Fibroblast of skin of left quadriceps (primary cell): Measurements from ENCODE around the gene RAPGEF1.
"Not testable (repeated sequence)": the region's sequence is repeated elsewhere in the genome, so short reads cannot be mapped to it uniquely, and the experiment has no call there.

ENCODE experiments used
- DNase-seq, 2 experiments: peaks; one replicate each; pipeline ENCODE4 v3.0.0-alpha.2; 2013; ENCODE audit warnings: low read depth in 2 of 2

Gene RAPGEF1

DNA sequence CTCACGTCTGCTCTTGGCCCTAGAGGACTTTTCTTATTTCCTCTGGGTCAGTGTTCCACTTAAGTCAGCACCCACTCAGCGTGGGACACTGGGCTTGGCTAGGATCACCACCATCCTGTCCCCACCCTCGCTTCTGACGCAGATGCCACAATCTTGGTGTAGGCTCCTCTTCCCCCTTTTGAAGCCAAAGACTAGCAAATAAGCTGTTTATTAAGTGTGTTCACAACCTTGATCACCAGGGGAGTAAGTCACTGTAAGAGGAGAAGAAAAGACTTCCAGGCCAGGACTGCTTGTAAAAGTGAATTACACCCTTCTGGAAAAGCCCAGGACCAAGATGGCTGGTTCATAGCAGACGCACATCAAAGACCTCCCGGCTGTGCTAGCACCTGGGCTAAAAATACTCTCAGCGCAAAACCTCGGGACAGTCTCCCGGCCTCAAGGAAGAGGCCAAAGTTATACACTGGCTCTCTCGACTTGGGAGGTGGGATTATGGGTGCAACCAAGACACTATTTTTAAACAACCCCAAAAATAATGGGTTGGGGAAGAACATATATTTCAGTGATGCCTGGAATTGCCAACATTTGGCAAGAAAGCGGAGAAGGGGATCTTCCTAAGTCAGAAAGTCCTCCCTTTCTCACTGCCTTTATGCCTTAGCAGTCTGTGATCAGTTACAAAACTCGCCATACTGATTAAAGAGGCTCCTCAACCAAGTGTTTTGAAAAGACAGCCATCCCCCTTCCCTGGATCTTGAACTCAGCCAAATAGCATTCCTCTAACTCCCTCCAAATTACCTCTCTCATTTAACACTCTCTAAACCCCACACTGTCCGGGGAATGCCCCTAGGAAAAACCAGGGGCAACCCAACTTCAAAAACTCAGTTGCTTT lies 69.4 kb downstream of the RAPGEF1 start:
- no peak for DNase-seq

DNA sequence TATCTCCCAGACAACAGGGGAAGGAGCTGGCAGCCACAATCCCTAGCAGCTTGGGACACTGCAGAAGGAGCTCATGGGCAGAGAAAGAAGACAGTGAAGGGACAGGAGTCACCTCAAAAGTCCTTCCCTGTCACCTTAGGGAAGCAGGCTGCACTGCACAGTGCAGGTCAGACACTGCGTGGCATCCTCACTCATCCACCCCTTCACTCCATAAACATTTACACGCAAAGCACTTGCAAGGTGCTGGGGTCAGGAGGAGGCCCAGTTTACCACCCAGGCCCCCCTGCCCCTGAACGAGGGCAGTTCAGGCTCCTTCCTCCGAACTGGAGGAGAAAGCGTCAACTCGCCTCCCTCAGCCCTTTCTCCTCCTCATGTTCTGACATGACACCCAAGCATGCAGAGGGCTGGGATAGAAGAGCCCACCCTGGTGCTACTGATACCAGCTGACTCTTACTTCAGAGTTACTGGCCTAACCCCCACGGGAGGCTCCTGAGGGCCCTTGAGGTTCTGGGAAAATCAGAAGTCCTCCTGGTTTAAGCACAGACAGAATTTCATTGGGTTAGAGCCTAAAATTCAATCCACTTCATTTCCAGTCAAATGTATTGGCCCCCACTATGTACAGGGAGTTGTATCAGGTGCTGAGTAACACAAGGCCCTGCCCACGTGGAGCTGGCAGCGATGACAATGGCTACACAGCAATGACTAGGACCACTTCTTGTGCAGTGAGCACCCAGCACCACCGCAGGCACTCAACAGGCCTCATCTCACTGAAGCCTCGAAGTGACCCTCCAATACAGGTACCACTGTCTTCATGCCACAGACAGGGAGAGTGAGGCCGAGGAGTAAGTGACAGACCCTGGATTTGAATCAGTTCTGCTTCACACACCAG lies 70.4 kb downstream of the RAPGEF1 start:
- no peak for DNase-seq

DNA sequence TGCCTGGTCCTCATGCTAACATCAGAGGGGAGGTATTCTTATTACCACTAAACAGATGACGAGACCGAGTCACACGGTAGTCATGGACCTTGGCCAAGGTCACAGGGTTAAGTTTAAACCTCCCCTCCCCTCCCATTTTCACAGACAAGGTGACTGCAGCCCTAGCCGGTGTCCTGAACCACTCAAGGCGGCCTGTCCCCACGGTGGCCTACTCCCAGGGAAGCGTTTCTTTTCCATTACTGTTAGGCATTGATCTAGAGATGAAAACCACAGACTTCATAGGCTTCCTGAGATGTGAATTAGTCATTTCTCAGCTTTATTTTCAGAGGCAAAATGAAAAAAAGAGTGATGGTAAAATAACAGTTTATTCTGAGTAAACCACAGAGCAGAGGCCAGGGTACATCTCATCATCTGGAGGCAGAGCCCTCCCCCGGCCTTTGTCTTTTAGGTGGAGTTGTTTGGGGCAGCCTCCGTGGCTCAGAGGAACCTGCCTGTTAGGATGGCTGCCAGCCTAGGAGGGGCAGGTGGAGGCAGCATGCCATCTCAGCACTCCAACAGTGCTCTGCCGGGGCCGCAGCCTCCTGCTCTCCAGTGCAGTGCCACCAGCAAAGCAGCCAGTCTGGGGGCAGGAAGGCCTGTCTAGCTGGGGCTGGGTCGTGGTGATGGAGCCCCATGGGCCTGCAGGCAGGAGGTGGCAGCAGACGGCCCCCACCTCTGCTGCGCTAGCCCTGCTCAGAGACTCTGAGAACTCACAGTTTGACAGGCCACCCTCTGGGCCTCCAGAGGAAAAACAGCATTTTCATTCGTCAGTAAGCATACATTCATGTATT lies 71.2 kb downstream of the RAPGEF1 start:
- DNase-seq: peak; percentile 31 to 42

DNA sequence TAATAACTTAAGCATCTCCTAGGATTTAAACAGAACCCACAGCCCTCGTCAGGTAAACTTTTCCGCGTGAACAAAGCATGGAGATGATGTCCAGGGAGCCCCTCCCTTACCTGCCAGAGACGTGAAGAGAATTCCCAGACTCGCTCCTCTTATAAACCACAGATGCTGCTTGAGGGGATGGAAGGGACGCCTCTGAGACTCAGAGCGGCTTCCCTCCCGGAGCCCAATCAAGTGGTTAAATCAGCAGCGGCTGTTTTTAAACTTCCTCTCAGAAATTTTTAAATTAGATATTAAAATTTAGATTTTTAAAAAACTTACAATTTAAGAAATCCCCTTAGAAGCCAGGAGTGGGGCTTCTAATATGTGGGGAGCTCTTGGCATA lies 71.8 kb downstream of the RAPGEF1 start:
- no peak for DNase-seq

DNA sequence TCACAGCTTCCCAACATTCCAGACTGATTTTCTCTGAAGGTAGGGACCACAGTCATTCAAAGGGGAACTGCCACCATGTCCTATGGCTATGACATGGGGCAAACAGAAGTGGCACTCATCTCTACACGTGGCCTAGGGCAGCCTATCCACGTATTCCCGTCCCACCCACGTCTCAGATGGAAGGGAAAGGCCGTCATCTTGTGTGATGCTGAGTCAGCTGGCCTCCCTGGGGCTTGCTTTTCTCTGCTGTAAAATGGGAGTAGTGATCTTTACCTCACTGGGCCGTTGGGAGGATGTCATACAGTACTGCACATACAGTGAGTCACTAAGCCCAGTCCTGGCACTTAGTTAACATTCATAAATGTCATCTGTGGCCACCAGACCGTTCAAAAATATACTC lies 72.3 kb downstream of the RAPGEF1 start:
- DNase-seq: no peak

DNA sequence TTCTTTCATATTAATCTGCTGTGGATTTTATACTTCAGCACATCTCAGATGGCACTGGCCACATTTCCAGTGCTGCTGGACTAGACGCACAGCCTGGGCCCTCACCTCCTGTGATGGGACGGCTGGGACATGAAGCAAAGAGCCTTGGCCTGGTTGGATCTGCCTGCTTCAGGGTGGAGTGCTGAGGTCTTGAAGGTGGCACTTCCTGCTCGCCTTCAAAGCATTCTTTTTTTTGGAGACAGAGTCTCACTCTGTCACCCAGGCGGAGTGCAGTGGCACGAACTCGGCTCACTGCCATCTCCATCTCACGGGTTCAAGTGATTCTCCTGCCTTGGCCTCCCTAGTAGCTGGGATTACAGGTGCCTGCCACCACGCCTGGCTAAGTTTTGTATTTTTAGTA lies 73.1 kb downstream of the RAPGEF1 start:
- no peak for DNase-seq

DNA sequence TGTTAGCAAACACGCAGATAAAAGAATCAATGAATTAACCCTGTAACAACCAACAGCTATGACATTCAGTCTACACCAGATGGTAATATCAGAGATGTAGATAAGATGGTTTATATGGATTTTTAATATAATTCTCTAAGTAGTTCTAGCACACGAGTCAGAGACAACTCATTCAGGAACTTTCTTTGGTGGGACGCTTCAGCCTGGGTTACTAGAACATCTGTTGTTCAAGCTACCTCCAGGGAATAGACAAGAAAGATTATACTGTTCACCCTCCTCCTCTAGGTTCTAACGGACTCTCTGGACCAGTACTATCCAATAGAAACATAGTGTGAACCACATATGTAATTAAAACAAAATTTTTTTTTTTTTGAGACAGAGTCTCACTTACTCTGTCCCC lies 73.8 kb downstream of the RAPGEF1 start:
- no peak for DNase-seq

DNA sequence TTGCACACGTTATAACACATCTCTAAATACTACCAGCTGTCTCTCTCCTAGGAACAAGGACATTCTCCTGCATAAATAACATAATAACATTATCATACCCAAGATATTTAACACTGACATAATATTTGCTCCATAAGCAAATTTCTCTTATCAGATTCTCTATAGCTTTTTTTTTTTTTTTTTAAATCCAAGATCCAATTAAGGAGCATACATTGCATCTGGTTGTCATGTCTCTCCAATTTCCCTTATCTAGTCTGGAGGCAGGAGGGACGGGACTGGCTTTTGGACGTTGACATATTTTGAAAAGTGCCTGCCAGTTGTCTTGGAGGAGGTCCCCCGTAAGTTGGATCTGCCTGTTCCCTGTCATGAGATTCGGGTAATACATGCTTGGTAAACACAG lies 76.6 kb downstream of the RAPGEF1 start:
- no peak for DNase-seq

DNA sequence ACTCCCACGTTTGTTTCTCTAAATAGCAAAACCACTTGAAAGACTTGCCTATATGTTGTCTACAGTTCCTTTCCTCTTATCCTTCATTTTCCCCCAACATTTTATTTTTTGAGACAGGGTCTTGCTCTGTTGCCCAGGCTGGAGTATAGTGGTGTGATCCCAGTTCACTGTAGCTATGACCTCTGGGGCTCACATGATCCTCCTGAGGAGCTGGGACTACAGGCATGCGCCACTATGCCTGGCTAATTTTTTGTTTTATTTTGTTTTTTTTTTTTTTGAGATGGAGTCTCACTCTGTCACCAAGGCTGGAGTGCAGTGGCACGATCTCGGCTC lies 77.6 kb downstream of the RAPGEF1 start:
- DNase-seq: not testable (repeated sequence)

DNA sequence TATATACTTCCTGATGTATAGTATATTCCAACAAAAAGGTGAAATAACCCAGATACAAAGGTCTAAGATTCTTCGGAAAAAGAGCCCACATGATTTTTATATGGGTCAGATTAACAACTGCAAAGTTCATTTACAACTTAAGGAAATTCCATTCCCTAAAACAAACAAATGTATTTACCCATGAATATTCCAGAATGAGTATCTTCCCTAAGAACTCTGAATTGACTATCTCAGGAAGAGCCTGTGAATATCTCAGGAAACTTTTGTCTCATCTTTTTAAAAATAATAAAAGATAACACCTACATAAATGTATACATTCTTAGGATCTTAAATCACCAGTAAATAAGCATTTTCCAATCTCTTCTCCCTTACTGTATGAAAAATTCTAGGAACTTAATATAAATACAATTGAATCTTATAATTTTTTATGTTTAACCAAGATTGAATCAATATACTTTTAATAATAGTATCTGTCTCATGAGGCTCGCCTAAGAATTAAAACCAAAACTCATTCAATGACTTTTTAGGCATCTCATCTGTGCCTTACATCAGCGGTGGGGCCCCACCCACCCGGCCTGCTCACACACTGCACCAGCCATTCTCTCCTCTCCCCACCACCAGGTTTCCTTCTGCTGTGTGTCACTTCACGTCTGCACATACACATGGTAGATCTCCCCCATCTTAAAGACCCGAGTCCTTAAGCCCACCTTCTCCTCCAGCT lies 78.1 kb downstream of the RAPGEF1 start:
- no peak for DNase-seq

DNA sequence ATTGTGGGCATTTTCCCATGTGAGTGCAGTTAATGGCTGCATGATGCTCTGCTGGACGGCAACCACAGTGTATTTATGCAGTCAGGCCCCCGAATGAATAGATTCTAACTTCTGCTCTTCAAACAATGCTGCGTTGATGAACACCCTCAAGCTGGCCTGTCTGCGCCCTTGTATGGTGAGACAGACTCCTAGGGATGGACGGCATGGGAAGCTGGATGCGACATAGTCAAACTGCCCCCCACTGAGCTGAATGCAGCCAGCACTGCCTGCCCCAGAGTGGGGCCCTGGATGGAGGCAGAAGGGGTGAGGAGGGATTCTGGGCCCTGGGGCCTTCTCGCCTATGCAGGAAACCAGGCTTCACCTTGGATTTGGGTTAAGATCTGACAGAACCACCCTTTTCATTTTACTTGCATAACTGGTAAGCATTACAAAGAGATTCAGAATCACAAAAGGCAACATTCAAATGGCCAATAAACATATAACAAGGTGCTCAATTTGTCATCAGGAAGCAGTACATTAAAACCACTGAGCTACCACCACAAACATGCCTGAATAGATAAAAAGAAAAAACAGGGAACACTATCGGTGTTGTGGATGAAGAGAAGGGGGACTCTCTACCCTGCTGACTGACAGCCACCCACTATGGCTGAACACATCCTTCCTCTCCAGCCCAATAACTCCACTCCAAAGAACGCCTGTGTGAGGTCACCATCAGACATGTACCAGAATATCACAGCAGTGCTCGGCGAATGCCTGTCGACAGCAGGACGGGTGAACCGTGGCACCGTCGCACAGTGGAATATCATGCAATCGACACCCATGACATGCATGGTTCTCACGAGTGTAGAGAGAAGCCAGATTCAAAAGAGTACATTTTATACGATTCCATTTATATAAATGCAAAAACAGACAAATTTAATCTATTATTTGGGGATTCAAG lies 79.1 kb downstream of the RAPGEF1 start:
- DNase-seq: no peak

DNA sequence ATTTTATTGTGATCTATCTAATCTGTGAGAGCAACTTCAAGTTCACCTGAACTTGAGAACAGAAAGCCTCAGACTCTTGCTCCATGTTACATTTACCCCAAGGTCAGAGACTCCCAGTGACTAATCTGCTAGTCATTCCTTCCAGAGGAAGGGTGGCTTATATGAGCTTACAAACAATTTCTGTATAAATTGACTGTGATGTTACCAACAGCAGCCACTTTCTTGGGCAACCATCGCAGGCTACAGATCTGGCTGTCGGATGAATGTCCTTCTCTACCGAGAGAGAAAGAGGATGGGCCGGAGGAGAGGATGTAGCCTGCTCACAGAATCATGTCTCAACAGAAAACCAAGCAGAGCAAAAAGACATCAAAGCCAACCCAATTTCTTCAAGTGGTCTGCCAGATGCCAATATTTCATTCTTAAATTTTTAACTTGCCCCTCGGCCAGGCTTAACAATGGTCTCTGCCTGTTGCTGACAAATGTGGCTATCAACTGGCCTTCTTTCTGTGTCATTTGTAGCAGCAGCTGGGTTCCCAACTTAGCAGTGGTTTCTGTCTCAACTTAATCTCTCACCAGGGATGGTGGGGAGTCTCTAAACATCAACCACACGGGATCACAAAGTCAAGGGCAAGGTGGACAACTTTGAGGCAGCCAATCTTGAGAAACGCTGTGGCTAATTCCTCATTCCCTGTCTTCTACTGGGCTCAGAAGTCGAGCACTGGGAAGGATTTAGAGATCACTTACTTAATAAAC lies 81.3 kb downstream of the RAPGEF1 start:
- peak; percentile 59 to 60 for DNase-seq

DNA sequence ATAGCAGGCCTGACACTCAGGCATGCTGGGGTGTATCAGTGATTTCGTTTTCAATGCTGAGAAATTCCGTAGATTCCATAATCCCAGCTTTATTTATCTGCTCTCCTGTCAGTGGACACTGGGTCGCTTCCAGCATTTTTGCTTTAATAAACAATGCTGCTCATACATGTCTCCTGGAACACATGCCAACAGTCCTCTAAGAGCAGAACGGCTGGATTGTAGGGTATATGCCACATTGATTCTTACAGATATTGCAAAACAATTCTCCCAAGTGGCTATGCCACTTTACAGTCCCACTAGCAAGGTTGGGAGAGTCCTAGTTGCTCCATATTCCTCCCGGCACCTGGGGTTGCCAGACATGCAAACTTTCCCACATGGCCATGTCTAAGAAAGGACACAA lies 81.9 kb downstream of the RAPGEF1 start:
- peak in 1 of 2 experiments; percentile 39 for DNase-seq

DNA sequence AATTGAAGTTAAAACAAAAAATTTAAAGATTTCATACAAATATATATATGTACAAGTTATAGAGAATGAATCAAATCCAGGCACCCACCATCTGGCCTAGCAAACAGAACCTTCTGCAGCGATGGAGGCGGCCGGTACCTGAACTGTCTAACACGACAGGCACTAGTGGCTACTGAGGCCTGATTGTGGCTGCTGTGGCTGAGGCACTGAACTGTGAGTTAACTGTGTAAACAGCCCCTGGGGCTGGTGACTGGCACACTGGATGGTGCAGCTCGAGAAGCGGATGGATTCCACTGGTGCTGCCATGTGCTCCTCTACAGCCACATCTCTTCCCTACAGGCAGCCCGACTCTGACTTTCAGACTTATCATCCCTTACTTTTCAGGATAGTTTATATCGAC lies 82.4 kb downstream of the RAPGEF1 start:
- no peak for DNase-seq

DNA sequence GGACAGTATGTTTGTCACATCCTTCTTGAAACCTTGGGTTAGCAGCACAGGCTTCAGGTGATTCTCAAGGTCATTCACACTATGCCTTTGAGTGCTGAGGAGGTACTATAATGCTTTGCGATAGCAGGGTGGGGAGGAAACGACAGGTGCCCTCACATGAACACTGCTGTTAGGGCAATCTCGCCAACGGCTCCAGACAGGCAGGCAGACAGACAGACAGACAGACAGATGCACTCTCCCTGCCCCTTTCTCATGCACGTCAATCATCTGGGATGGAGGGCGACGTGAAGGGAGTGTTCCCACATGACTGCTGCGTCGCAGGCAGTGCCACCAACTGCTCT lies 82.9 kb downstream of the RAPGEF1 start:
- DNase-seq: no peak

DNA sequence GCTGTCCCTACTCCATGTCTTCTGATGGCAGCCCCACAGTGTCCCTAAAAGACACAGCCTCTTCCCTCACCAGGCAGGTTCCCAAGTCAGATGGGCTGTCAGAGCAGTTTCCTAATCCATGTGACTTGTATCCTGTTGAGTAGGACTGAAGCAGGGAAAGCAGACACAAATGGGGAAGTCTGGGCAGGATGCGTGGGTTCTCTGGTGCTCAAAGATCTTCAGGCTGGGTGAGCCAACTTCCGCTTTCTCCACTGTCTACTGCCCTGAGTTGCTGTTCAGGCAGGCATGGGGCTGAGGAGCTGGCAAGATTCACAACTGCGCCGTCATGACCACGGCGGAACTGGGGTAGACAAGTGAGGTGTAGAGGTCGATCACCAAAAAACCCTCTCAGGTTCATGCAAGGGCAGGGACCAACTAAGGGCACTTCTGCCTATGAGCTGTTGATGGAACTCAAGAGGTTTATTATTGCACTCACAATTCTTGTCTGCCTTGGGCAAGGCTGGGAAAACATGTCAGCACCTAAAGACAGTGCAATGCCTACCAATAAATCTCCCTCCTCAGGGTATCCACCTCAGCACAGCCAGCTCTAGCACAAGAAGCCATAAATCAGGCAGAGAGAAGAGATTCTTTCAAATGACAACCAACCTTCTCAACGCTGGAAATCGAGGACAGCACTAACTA lies 83.4 kb downstream of the RAPGEF1 start:
- DNase-seq: no peak

DNA sequence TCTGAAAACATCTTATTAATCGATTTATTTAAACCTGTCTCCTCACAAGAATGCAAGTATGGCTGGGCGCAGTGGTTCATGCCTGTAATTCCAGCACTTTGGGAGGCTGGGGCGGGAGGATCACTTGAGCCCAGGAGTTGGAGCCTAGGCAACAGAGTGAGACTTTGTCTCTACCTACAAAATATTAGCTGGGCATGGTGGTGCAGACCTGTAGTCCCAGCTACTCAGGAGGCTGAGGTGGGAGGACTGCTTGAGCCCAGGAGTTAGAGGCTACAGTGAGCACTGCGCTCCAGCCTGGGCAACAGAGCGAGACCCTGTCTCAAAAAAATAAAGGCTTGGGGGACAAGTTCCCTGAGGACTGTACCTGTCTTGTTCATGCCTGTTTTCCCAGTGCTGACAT lies 85.5 kb downstream of the RAPGEF1 start:
- not testable (repeated sequence) for DNase-seq

DNA sequence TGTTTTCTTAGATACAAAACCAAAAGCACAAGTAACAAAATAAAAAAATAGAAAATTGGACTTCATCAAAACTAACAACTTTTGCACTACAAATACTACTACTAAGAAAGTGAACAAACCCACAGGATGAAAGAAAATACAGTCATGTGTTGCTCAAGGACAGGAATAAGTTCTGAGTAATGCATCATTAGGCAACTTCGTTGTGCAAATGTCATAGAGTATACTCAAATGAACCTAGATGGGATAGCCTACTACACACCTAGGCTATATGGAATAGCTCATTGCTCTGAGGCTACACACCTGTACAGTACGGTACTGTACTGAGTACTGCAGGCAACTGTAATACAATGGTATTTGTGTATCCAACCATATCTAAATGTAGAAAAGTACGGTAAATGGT lies 88.3 kb downstream of the RAPGEF1 start:
- no peak for DNase-seq

DNA sequence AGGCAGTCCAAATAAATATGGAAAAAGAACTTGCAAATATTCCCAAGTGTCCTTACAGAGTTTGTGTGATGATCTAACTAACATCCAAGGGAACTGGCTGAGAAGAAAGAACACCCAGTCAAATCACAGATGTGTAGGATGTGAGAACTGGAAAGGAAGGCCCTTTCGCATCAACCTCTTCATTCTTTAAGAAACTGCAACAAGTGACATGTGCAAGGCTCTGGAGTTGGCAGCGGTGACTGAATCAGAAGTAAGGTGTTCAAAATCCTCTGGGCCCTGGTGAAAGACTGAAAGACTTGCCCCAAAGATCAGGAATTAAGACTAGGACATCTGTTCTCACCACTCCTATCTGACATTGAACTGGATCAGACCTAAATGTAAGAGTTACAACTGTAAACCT lies 88.7 kb downstream of the RAPGEF1 start:
- no peak for DNase-seq
